PC-3 (cell line): ENCODE data around the gene SLC7A7.

Source experiments
- CTCF ChIP-seq: fragments of 300-600 bp; sonication (generic); conservative IDR thresholded peaks from 2 replicates; pipeline ENCODE4 v1.5.1; 2017; ENCODE audit warnings: antibody characterized with exemption, low read depth, mild to moderate bottlenecking, low read length
- EZH2 ChIP-seq: fragments of 300-600 bp; sonication (generic); IDR thresholded peaks from one replicate; pipeline ENCODE4 v1.6.1; 2017; ENCODE audit warnings: antibody characterized with exemption, mild to moderate bottlenecking, low read length; ENCODE audit not compliant: unreplicated experiment
- EZH2phosphoT487 ChIP-seq: fragments of 300-600 bp; sonication (generic); IDR thresholded peaks from 2 replicates; pipeline ENCODE4 v1.6.1; 2018; ENCODE audit warnings: mild to moderate bottlenecking, antibody characterized with exemption, low read length, borderline replicate concordance

- no peak for TF ChIP-seq CTCF
- no peak for TF ChIP-seq EZH2
- no peak for TF ChIP-seq EZH2phosphoT487
Observed at GRCh38 chr14:22835505-22835904, 20.3 kb upstream of the SLC7A7 start.
